ENCODE data around the gene RAMAC. TPM values are rescaled to one million over a fixed set of nuclear protein-coding genes. Genes with fewer than 3 reads are reported as not detected.

RAMAC gene
- total and polyA plus RNA-seq, 4 donors: 15.6 to 28.6 (median 20.8) TPM

- no peak overlapping the region for H3K9ac ChIP-seq (ENCODE audit: insufficient read depth in 1 of 2, low read length in 2 of 2)
- H3K27me3 ChIP-seq (ENCODE audit: control insufficient read depth in 3 of 3, insufficient read depth in 3 of 3, low read length in 2 of 3): no peaks in the 10 kb centered on the region
- peaks cover 0 to 27% (median 0%) of the 10 kb centered on the region in 5 donors for H3K4me1 ChIP-seq (ENCODE audit: control insufficient read depth in 5 of 5, insufficient read depth in 5 of 5, low read length in 5 of 5)
- no peak overlapping the region for H3K27ac ChIP-seq (ENCODE audit: low read depth in 1 of 2, low read length in 1 of 2)
- H3K36me3 ChIP-seq (ENCODE audit: control insufficient read depth in 4 of 4, insufficient read depth in 4 of 4, low read length in 4 of 4): no peaks in the 10 kb centered on the region
- WGBS, 2 donors: 32 to 71% methylated on average over 4 of the region's 4 CpGs
- ATAC-seq (ENCODE audit: insufficient read depth, low FRiP score): no peak
- H3K9me3 ChIP-seq (ENCODE audit: control insufficient read depth in 4 of 4, insufficient read depth in 3 of 4, low read length in 3 of 4): no peaks in the 10 kb centered on the region
- TF ChIP-seq, protein P1, sequence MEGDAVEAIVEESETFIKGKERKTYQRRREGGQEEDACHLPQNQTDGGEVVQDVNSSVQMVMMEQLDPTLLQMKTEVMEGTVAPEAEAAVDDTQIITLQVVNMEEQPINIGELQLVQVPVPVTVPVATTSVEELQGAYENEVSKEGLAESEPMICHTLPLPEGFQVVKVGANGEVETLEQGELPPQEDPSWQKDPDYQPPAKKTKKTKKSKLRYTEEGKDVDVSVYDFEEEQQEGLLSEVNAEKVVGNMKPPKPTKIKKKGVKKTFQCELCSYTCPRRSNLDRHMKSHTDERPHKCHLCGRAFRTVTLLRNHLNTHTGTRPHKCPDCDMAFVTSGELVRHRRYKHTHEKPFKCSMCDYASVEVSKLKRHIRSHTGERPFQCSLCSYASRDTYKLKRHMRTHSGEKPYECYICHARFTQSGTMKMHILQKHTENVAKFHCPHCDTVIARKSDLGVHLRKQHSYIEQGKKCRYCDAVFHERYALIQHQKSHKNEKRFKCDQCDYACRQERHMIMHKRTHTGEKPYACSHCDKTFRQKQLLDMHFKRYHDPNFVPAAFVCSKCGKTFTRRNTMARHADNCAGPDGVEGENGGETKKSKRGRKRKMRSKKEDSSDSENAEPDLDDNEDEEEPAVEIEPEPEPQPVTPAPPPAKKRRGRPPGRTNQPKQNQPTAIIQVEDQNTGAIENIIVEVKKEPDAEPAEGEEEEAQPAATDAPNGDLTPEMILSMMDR (IDR thresholded peaks at IDR 0.05; ENCODE audit: control extremely low read depth, extremely low read depth): no peak
- no peak for DNase-seq
- H3K4me3 ChIP-seq: no peak overlapping the region
Measured at GRCh38 chr15:82968066-82968465, 17.9 kb upstream of the RAMAC start.

- ATAC-seq (ENCODE audit: insufficient read depth, low FRiP score): no peak
- 78 to 81% methylated on average over 7 of the region's 7 CpGs for WGBS, 2 donors
- Histone ChIP-seq H3K9me3 (ENCODE audit: control insufficient read depth in 4 of 4, insufficient read depth in 3 of 4, low read length in 3 of 4) (no peaks in the 10 kb centered on the region), H3K27me3 (ENCODE audit: control insufficient read depth in 3 of 3, insufficient read depth in 3 of 3, low read length in 2 of 3) (no peaks in the 10 kb centered on the region), H3K27ac (ENCODE audit: low read depth in 1 of 2, low read length in 1 of 2) (no peak overlapping the region), H3K36me3 (ENCODE audit: control insufficient read depth in 4 of 4, insufficient read depth in 4 of 4, low read length in 4 of 4) (no peaks in the 10 kb centered on the region), H3K4me3 (no peak overlapping the region), H3K4me1 (ENCODE audit: control insufficient read depth in 5 of 5, insufficient read depth in 5 of 5, low read length in 5 of 5) (peaks cover 0 to 24% (median 0%) of the 10 kb centered on the region in 5 donors), H3K9ac (ENCODE audit: insufficient read depth in 1 of 2, low read length in 2 of 2) (no peak overlapping the region)
- TF ChIP-seq, protein P1 (IDR thresholded peaks at IDR 0.05; ENCODE audit: control extremely low read depth, extremely low read depth): no peak
- no peak for DNase-seq
Measured at GRCh38 chr15:82969353-82969752, 16.7 kb upstream of the RAMAC start.

GRCh38 chr15:82970078-82970686 is 15.8 kb upstream of the RAMAC start:
- ATAC-seq (ENCODE audit: insufficient read depth, low FRiP score): no peak
- Histone ChIP-seq H3K9ac (ENCODE audit: insufficient read depth in 1 of 2, low read length in 2 of 2) (no peak overlapping the region), H3K36me3 (ENCODE audit: control insufficient read depth in 4 of 4, insufficient read depth in 4 of 4, low read length in 4 of 4) (no peaks in the 10 kb centered on the region), H3K27ac (ENCODE audit: low read depth in 1 of 2, low read length in 1 of 2) (no peak overlapping the region), H3K4me3 (no peak overlapping the region), H3K4me1 (ENCODE audit: control insufficient read depth in 5 of 5, insufficient read depth in 5 of 5, low read length in 5 of 5) (peaks cover 0 to 24% (median 0%) of the 10 kb centered on the region in 5 donors), H3K27me3 (ENCODE audit: control insufficient read depth in 3 of 3, insufficient read depth in 3 of 3, low read length in 2 of 3) (no peaks in the 10 kb centered on the region), H3K9me3 (ENCODE audit: control insufficient read depth in 4 of 4, insufficient read depth in 3 of 4, low read length in 3 of 4) (no peaks in the 10 kb centered on the region)
- DNase-seq: no peak
- WGBS, 2 donors: 55 to 73% methylated on average over 3 of the region's 3 CpGs
- TF ChIP-seq, protein P1 (IDR thresholded peaks at IDR 0.05; ENCODE audit: control extremely low read depth, extremely low read depth): no peak

DNA sequence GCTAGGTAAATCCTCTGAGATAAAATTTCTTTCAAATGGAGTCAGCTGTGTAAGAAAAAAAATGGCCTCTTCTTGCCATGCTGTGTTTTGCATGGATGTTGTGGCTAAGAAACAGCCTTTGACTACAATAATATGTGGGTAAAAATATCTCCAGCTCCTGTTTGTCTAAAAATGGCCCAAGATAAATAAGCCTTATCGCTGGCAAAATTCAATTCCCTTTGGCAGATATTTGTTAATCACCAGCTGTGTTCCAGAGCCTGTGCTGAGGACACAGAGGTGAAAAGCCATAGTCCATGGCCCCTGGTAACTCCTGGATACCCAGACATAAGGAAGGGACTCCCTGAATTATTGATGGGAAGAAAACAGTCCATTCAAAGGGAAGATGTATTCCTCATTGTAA is 15.3 kb upstream of the RAMAC start:
- Histone ChIP-seq H3K4me3 (no peak overlapping the region), H3K9me3 (ENCODE audit: control insufficient read depth in 4 of 4, insufficient read depth in 3 of 4, low read length in 3 of 4) (no peaks in the 10 kb centered on the region), H3K9ac (ENCODE audit: insufficient read depth in 1 of 2, low read length in 2 of 2) (no peak overlapping the region), H3K27ac (ENCODE audit: low read depth in 1 of 2, low read length in 1 of 2) (no peak overlapping the region), H3K36me3 (ENCODE audit: control insufficient read depth in 4 of 4, insufficient read depth in 4 of 4, low read length in 4 of 4) (no peaks in the 10 kb centered on the region), H3K4me1 (ENCODE audit: control insufficient read depth in 5 of 5, insufficient read depth in 5 of 5, low read length in 5 of 5) (peaks cover 0 to 24% (median 0%) of the 10 kb centered on the region in 5 donors), H3K27me3 (ENCODE audit: control insufficient read depth in 3 of 3, insufficient read depth in 3 of 3, low read length in 2 of 3) (no peaks in the 10 kb centered on the region)
- ATAC-seq (ENCODE audit: insufficient read depth, low FRiP score): no peak
- TF ChIP-seq, protein P1 (IDR thresholded peaks at IDR 0.05; ENCODE audit: control extremely low read depth, extremely low read depth): no peak
- WGBS, 2 donors: 79 to 82% methylated on average over 1 of the region's 1 CpG
- DNase-seq: no peak

Data from lung (tissue), 12 donors.